Suprapubic skin (tissue), 4 donors: ENCODE measurements around the gene GPX6. TPM values are rescaled to one million over a fixed set of nuclear protein-coding genes. Genes with fewer than 3 reads are reported as not detected.
"Not testable (repeated sequence)": the region's sequence is repeated elsewhere in the genome, so short reads cannot be mapped to it uniquely, and the experiment has no call there.

ENCODE experiments used
- DNase-seq, 2 donors: peaks; one replicate each; pipeline ENCODE4 v3.0.0-alpha.2; 2019; ENCODE audit warnings: low spot score in 2 of 2
- H3K27ac ChIP-seq: fragments of 200-600 bp; sonication (generic); one replicate; pipeline ENCODE4 v1.5.1; 2019
- H3K27me3 ChIP-seq: fragments of 200-600 bp; sonication (generic); one replicate; pipeline ENCODE4 v1.5.1; 2019
- H3K36me3 ChIP-seq: fragments of 200-600 bp; sonication (generic); one replicate; pipeline ENCODE4 v1.5.1; 2019
- H3K4me1 ChIP-seq: fragments of 200-600 bp; sonication (generic); one replicate; pipeline ENCODE4 v1.5.1; 2019
- H3K4me3 ChIP-seq: fragments of 200-600 bp; sonication (generic); one replicate; pipeline ENCODE4 v1.5.1; 2019; ENCODE audit warnings: mild to moderate bottlenecking
- H3K9me3 ChIP-seq: fragments of 200-600 bp; sonication (generic); one replicate; pipeline ENCODE4 v1.5.1; 2019
- CTCF ChIP-seq, 2 donors: fragments of 200-600 bp in 1 of 2; fragments of 450-650 bp in 1 of 2; sonication (generic) in 1 of 2; IDR thresholded peaks; one replicate each; pipeline ENCODE4 v1.5.1; 2016 to 2019; ENCODE audit warnings: antibody characterized with exemption in 2 of 2, mild to moderate bottlenecking in 1 of 2, moderate library complexity in 1 of 2
- EP300 ChIP-seq: sonication (generic); formaldehyde crosslinking; IDR thresholded peaks from one replicate; pipeline ENCODE4 v1.6.1; 2017; ENCODE audit warnings: antibody characterized with exemption
- POLR2A ChIP-seq, 2 donors: fragments of 450-650 bp; IDR thresholded peaks; one replicate each; pipeline ENCODE4 v1.6.1; 2017; ENCODE audit warnings: antibody characterized with exemption in 2 of 2, mild to moderate bottlenecking in 2 of 2, moderate library complexity in 2 of 2
- POLR2AphosphoS5 ChIP-seq, 3 donors: sonication (generic); formaldehyde crosslinking; IDR thresholded peaks; one replicate each; pipeline ENCODE4 v1.6.1; 2017; ENCODE audit warnings: antibody characterized with exemption in 3 of 3
- WGBS: methylation state at CpG from one replicate; pipeline ENCODE4 v1.1.5; 2018; 5-methylcytosine and 5-hydroxymethylcytosine counted together
- total RNA-seq, 4 donors: library from RNA; depleted of rRNA; stranded (reverse); fragments of >200 nt; gene quantifications; one replicate each; pipeline ENCODE4 v1.1.0, GENCODE V29; 2016

Gene GPX6
- total RNA-seq, 4 donors from 2014 or later: not detected

- Histone ChIP-seq H3K27me3 (peaks cover 38% of the 10 kb centered on the region), H3K4me1 (peaks cover 3% of the 10 kb centered on the region), H3K27ac (no peak overlapping the region), H3K9me3 (no peaks in the 10 kb centered on the region), H3K4me3 (no peak overlapping the region), H3K36me3 (no peaks in the 10 kb centered on the region)
- WGBS: 37% methylated on average over 8 of the region's 8 CpGs
- TF ChIP-seq EP300 (no peak), CTCF (IDR thresholded peaks at IDR 0.05) (no peak), POLR2A (IDR thresholded peaks at IDR 0.05) (no peak)
- DNase-seq: no peak
These were observed 37.9 kb upstream of the GPX6 start for GRCh38 chr6:28553384-28553985.

GRCh38 chr6:28551891-28552666 lies 36.5 kb upstream of the GPX6 start:
- H3K4me1 ChIP-seq: peaks cover 3% of the 10 kb centered on the region
- H3K9me3 ChIP-seq: no peaks in the 10 kb centered on the region
- H3K4me3 ChIP-seq: no peak overlapping the region
- WGBS: 72% methylated on average over 4 of the region's 4 CpGs
- no peak overlapping the region for H3K27ac ChIP-seq
- H3K27me3 ChIP-seq: peaks cover 34% of the 10 kb centered on the region
- TF ChIP-seq POLR2A (IDR thresholded peaks at IDR 0.05) (no peak), CTCF (IDR thresholded peaks at IDR 0.05) (no peak), POLR2AphosphoS5 (IDR thresholded peaks at IDR 0.05) (no peak), EP300 (no peak)
- no peak for DNase-seq
- H3K36me3 ChIP-seq: no peaks in the 10 kb centered on the region

GRCh38 chr6:28547003-28547402 lies 31.4 kb upstream of the GPX6 start:
- WGBS: 86% methylated on average over 3 of the region's 3 CpGs
- H3K27me3 ChIP-seq: peaks cover 17% of the 10 kb centered on the region

GRCh38 chr6:28545955-28546354 lies 30.4 kb upstream of the GPX6 start:
- Histone ChIP-seq H3K27ac (no peak overlapping the region), H3K36me3 (no peaks in the 10 kb centered on the region), H3K4me3 (no peak overlapping the region), H3K4me1 (no peaks in the 10 kb centered on the region), H3K9me3 (no peaks in the 10 kb centered on the region), H3K27me3 (peaks cover 17% of the 10 kb centered on the region)
- no peak for TF ChIP-seq CTCF (IDR thresholded peaks at IDR 0.05)
- TF ChIP-seq POLR2A (IDR thresholded peaks at IDR 0.05): no peak
- TF ChIP-seq EP300: no peak
- no peak for TF ChIP-seq POLR2AphosphoS5 (IDR thresholded peaks at IDR 0.05)
- DNase-seq: no peak

More at GRCh38 chr6:28547003-28547402, 31.4 kb upstream of the GPX6 start:
- H3K36me3 ChIP-seq, DNase-seq, H3K9me3 ChIP-seq, H3K27ac ChIP-seq, H3K4me1 ChIP-seq, H3K4me3 ChIP-seq: not testable (repeated sequence)

GRCh38 chr6:28543651-28544610 lies 28.3 kb upstream of the GPX6 start:
- no peak overlapping the region for H3K4me3 ChIP-seq
- H3K4me1 ChIP-seq: no peaks in the 10 kb centered on the region
- WGBS: 12% methylated on average over 31 of the region's 31 CpGs
- no peak for TF ChIP-seq EP300
- no peaks in the 10 kb centered on the region for H3K9me3 ChIP-seq
- H3K36me3 ChIP-seq: no peaks in the 10 kb centered on the region
- no peak overlapping the region for H3K27ac ChIP-seq
- DNase-seq: no peak
- peaks cover 19% of the 10 kb centered on the region for H3K27me3 ChIP-seq
